ENCODE data around the gene RNU6-1. TPM values are rescaled to one million over a fixed set of nuclear protein-coding genes. Genes with fewer than 3 reads are reported as not detected.
A peak's percentile ranks its signal among the peaks of the same experiment; 100 is the strongest.

The RNU6-1 gene
- total RNA-seq, result not detected in 2 replicates
- total RNA-seq (2013), result not detected
- not detected in 2 replicates for polyA plus RNA-seq
- polyA minus RNA-seq, result not detected in 2 replicates

DNA sequence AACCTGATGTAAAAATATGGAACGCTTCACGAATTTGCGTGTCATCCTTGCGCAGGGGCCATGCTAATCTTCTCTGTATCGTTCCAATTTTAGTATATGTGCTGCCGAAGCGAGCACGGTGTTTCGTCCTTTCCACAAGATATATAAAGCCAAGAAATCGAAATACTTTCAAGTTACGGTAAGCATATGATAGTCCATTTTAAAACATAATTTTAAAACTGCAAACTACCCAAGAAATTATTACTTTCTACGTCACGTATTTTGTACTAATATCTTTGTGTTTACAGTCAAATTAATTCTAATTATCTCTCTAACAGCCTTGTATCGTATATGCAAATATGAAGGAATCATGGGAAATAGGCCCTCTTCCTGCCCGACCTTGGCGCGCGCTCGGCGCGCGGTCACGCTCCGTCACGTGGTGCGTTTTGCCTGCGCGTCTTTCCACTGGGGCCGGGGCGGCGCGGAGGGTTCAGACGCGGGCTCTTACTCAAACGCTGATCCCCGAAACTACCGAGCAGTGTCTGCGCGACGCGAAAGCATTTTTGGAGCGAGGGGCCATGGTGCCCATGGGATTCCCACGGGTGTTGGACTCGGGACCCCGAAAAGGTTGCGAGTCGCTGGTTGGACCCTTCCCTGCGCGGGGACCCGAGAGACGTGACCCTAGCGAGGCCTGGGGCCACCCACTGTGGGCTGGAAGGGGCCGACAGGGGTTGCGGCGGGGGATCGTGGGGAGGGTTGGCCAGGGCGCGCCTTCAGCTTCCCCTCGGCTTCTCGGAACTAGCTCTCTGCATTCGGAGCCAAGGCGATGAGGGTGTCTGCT lies at the start of gene RNU6-1:
RNU6-1 (minus strand) TSS at position 117 of the 820 bp plus-strand sequence.
- Histone ChIP-seq H3K79me2 (ENCODE audit: control insufficient read depth, insufficient read depth, low read length) (no peaks in the 10 kb centered on the region), H3K27me3 (replicated peaks in 1 of 4; ENCODE audit: control extremely low read depth in 1 of 4, control insufficient read depth in 3 of 4, insufficient read depth in 4 of 4, low read length in 3 of 4) (peaks cover 0 to 30% (median 12%) of the 10 kb centered on the region in 4 experiments), H3K4me2 (replicated peaks; ENCODE audit: low read depth, low read length, poor library complexity, severe bottlenecking) (peak within 1 kb of the TSS; percentile 88), H4K20me1 (ENCODE audit: control insufficient read depth, insufficient read depth, low read length, poor library complexity, severe bottlenecking) (no peaks in the 10 kb centered on the region), H3K36me3 (replicated peaks in 1 of 2; ENCODE audit: control extremely low read depth in 1 of 2, control insufficient read depth in 1 of 2, extremely low read depth in 1 of 2, insufficient read depth in 2 of 2, low read length in 1 of 2) (no peaks in the 10 kb centered on the region), H3K27ac (ENCODE audit: low read length in 2 of 2) (peak within 1 kb of the TSS; percentile 95 to 96), H3K4me1 (ENCODE audit: control insufficient read depth in 2 of 2, insufficient read depth in 2 of 2, low read length in 2 of 2) (peaks cover 29 to 36% of the 10 kb centered on the region in 2 donors), H3K9ac (ENCODE audit: low read length) (peak within 1 kb of the TSS; percentile 96), H2AFZ (ENCODE audit: insufficient read depth, low read depth, low read length, poor library complexity, severe bottlenecking) (peak within 1 kb of the TSS; percentile 98), H3K9me3 (ENCODE audit: control extremely low read depth in 1 of 3, control insufficient read depth in 2 of 3, insufficient read depth in 1 of 3, low read length in 2 of 3) (peaks cover 0 to 10% (median 0%) of the 10 kb centered on the region in 3 donors), H3K4me3 (ENCODE audit: control extremely low read depth in 1 of 5, extremely low read depth in 1 of 5, insufficient read depth in 1 of 5, low read depth in 2 of 5, low read length in 4 of 5) (peak within 1 kb of the TSS; percentile 68 to 97 (median 83))
- DNase-seq, result peak; percentile 97
- Mint-ChIP-seq H3K27me3 (peaks cover 15% of the 10 kb centered on the region), H3K27ac (peak within 1 kb of the TSS; percentile 97), H3K4me1 (peaks cover 41% of the 10 kb centered on the region), H3K9me3 (ENCODE audit: insufficient read depth) (no peaks in the 10 kb centered on the region), H3K4me3 (peak within 1 kb of the TSS; percentile 91)
- TF ChIP-seq, protein P1, sequence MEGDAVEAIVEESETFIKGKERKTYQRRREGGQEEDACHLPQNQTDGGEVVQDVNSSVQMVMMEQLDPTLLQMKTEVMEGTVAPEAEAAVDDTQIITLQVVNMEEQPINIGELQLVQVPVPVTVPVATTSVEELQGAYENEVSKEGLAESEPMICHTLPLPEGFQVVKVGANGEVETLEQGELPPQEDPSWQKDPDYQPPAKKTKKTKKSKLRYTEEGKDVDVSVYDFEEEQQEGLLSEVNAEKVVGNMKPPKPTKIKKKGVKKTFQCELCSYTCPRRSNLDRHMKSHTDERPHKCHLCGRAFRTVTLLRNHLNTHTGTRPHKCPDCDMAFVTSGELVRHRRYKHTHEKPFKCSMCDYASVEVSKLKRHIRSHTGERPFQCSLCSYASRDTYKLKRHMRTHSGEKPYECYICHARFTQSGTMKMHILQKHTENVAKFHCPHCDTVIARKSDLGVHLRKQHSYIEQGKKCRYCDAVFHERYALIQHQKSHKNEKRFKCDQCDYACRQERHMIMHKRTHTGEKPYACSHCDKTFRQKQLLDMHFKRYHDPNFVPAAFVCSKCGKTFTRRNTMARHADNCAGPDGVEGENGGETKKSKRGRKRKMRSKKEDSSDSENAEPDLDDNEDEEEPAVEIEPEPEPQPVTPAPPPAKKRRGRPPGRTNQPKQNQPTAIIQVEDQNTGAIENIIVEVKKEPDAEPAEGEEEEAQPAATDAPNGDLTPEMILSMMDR (IDR thresholded peaks at IDR 0.05), result no peak
- TF ChIP-seq EZH2 (IDR thresholded peaks at IDR 0.05; ENCODE audit: borderline replicate concordance, insufficient read depth, low read depth, low read length, poor library complexity, severe bottlenecking), result no peak
- ChIA-PET POLR2A (interaction anchor here (0.7 to 1.3 kb wide), 4 partner anchors 12 to 599 kb away, joined by 3 to 14 read pairs (median 6); partner anchors contain the start of genes FEM1B and MAP2K5), CTCF (interaction anchor here (0.9 to 5.7 kb wide), 8 partner anchors 23 to 383 kb away, joined by 3 to 177 read pairs (median 8); partner anchors contain the start of genes C15orf61 and PIAS1)
- WGBS (ENCODE audit: insufficient coverage), result under 1% methylated on average over 52 of the region's 62 CpGs
- peak; percentile 84 for ATAC-seq (ENCODE audit: low read depth)
- intact Hi-C loops (cut with micrococcal nuclease), result loop anchor here (1.0 to 10.0 kb wide), 10 partner anchors 23 to 1135 kb away; partner anchors contain the start of genes C15orf61, CLN6, MAP2K5 and PIAS1

DNA sequence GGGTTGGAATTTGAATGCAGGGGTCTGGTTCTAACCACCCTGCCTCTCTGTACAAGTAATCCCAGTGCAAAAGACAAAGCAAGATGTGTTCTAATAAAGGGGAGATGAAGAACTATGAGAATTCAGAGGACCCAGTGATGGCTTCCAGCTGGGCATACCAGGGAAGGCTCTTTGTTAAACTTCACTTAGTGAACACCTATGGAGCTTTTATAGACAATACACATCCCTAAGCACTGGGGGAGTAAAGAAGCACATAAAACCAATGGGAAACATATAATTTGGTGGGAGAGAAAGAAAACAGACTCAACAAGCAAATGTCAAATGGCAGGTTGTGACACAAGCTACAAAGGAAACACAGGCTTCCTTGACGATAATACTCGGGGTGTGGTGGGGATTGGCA lies 47.9 kb upstream of the RNU6-1 start:
- Mint-ChIP-seq H3K4me1 (peaks cover 9% of the 10 kb centered on the region), H3K27ac (no peak overlapping the region), H3K9me3 (ENCODE audit: insufficient read depth) (no peaks in the 10 kb centered on the region), H3K27me3 (peaks cover 44% of the 10 kb centered on the region), H3K4me3 (no peak overlapping the region)
- DNase-seq, result no peak
- H3K4me2 ChIP-seq (replicated peaks; ENCODE audit: low read depth, low read length, poor library complexity, severe bottlenecking), result no peak overlapping the region
- no peaks in the 10 kb centered on the region for H4K20me1 ChIP-seq (ENCODE audit: control insufficient read depth, insufficient read depth, low read length, poor library complexity, severe bottlenecking)
- H3K27ac ChIP-seq (ENCODE audit: low read length in 2 of 2), result no peak overlapping the region
- H3K79me2 ChIP-seq (ENCODE audit: control insufficient read depth, insufficient read depth, low read length), result no peaks in the 10 kb centered on the region
- ATAC-seq (ENCODE audit: low read depth), result no peak
- peaks cover 0 to 20% (median 14%) of the 10 kb centered on the region in 4 experiments for H3K27me3 ChIP-seq (replicated peaks in 1 of 4; ENCODE audit: control extremely low read depth in 1 of 4, control insufficient read depth in 3 of 4, insufficient read depth in 4 of 4, low read length in 3 of 4)
- H2AFZ ChIP-seq (ENCODE audit: insufficient read depth, low read depth, low read length, poor library complexity, severe bottlenecking), result no peak overlapping the region
- WGBS (ENCODE audit: insufficient coverage), result 100% methylated on average over 2 of the region's 2 CpGs
- ChIA-PET CTCF (no interaction called here), POLR2A (no interaction called here)
- H3K9ac ChIP-seq (ENCODE audit: low read length), result no peak overlapping the region
- no peak for TF ChIP-seq EZH2 (IDR thresholded peaks at IDR 0.05; ENCODE audit: borderline replicate concordance, insufficient read depth, low read depth, low read length, poor library complexity, severe bottlenecking)
- TF ChIP-seq, protein P1 (IDR thresholded peaks at IDR 0.05), result no peak
- H3K36me3 ChIP-seq (replicated peaks in 1 of 2; ENCODE audit: control extremely low read depth in 1 of 2, control insufficient read depth in 1 of 2, extremely low read depth in 1 of 2, insufficient read depth in 2 of 2, low read length in 1 of 2), result no peaks in the 10 kb centered on the region
- intact Hi-C loops (cut with micrococcal nuclease), result no loop called here
- H3K4me3 ChIP-seq (ENCODE audit: control extremely low read depth in 1 of 5, extremely low read depth in 1 of 5, insufficient read depth in 1 of 5, low read depth in 2 of 5, low read length in 4 of 5), result no peak overlapping the region
- peaks cover 0 to 12% (median 0%) of the 10 kb centered on the region in 3 donors for H3K9me3 ChIP-seq (ENCODE audit: control extremely low read depth in 1 of 3, control insufficient read depth in 2 of 3, insufficient read depth in 1 of 3, low read length in 2 of 3)
- H3K4me1 ChIP-seq (ENCODE audit: control insufficient read depth in 2 of 2, insufficient read depth in 2 of 2, low read length in 2 of 2), result peaks cover 8 to 9% of the 10 kb centered on the region in 2 donors

All from B cell (primary cell).